ENCODE measurements around the gene DMBX1.

Gene DMBX1

DNA sequence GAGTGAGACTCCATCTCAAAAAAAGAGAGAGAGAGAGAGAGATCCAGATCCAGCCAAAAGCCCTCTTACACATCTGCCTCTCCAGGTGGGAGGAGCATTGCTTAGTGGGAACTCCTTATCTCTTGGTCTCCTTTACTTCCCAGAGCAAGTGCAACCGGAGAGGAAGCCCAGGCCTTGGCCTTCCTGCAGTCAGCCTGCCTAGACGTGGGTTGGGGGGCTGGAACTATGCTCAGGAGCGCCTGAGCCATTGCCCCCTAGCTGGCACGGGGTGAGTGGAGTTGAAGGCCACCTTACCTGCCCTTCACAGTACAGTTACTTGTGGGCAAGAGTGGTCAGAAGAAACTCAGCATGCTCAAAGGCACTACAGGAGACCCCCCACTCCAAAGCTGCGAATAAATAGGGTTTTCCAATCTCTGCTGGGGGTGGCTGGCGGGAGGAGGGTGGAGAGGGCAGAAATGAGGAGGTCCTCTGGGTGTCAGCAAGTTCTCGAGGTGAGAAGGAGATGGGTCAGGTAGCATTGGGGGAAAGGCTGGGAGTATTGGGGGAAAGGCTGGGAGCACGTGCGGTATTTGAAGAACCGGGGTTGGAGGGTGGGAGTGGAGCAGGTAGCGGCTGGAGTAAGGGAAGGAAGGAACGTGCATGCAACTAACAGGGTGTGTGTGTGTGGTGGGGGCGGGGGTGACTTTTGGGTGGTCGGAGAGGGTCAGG, 4.7 kb upstream of the DMBX1 start:
- no peak for DNase-seq

DNA sequence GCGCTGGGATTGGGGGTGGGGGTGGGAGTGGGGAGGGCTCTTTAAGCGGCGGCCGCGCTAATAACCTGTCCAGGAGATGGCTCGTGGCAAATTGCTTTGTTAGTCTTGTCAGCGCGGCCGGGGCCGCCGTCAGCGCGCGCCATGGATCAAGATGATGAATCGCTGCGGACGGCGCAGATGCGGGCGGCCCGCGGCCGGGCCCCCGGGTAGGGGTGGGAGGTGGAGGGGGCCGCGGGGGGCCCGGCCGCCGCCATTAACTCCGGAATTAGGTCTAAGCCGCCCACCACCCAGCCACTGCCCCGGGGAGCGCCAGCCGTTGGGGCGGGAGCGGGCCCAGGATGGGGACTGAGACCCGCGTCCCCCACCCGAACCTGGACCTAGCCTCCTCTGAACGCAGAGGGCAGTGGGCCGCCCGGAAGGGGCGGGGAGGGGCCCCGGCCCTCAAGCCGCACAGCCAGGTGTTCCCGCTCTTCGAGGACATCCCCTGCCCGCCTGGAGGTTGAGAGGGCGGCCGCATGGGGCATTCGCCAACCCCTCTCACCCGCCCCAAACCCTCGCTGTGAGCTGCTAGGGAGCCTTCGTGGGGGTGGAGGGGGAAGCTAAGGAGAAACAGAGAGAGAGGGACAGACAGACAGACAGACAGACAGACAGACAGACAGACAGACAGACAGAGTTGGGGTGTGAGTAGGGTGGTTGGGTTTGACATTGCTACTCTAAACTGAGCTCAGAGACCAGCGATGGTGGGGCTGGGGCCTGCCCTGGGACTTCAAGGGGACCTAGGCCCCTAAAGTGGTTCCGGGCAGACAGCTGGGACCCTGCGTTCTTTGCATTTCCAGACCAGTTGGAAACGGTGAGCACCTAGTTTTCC, 3.8 kb upstream of the DMBX1 start:
- no peak for DNase-seq

DNA sequence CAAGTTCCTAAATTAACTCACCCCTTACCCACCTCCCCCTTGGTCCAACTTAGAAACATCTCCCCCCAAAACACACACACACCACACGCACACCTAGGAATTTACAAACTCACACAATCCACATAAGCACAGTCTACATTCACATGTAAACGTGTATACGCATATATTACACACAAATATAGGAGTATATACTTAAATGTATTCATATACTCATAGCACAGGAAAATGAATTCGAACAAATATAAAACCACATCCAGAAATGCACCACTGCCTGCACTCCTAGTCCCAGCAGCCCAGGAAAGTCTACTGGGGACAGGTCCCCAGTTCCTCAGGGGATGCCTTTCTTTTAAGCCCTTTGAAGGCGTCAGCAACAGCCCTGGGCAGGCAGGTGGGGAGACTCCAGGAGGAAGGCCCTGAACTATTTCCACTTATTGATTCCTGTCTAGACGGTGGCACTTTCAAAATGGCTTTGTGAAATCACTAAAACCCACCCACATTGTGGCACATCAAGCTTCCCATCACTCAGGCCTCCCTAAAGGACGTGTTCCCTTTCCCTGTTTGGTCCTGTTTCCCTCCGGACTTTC, 3.1 kb upstream of the DMBX1 start:
- DNase-seq: no peak

DNA sequence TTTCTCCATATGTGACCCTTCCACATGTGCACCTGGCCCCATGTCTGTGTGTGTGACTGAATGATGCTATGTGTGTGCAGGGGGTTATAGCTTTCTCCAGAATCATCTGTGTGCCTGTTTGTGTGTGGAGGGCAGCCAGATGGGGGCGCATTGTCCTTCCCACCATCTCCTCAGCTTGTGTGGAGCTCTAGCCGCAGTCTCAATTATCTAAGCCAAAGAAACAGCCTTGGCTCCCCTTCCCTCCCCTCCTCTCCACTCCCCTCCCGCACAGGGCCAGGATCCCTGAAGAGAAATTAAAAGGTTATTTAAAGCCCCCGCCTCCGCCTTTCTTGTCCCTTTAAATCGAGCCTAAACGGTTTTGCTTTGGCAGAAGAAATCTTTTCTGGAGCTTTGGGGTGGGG, 1.8 kb upstream of the DMBX1 start:
- no peak for DNase-seq

DNA sequence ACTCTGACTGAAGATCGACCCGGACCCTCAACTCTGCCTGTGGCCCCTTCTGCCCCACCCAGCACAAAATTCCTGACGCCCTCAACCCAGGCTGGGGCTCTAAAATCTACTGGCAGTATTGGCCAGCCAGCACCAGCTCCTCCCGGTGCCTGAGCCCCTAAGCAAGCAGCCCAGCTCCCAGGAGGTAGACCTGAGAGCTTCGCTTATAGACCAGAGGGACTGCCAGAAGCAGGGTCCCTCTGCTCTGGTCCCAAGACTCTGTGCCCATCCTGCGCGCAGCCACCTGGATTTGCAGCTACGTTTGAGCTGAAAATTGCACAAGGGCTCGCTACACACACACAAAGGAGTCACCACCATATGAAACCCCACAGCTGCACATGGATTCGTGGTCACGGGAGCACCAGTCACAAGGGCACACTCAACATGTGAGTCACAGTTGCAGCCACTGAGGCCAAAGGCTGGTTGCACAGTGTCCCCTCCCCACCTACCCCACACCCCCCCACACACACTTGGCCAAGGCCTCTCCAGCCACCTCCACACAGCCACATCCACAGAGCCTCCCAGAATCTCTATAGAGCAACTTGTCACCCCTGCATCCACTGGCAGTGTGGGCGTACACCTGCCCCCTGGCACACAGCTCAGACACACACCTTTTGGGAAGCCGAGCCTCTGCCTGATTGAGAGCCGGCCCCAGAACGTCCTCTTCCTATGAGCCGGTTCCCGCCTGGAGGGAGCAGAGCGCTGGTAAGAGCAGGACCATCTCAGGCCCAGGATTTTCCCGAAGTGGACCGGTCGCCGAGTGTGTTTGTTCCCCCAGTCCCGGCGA, 1.1 kb upstream of the DMBX1 start:
- DNase-seq: no peak

- no peak for DNase-seq
Measured at GRCh38 chr1:46489169-46489637, 433 bp upstream of the DMBX1 start.

DNA sequence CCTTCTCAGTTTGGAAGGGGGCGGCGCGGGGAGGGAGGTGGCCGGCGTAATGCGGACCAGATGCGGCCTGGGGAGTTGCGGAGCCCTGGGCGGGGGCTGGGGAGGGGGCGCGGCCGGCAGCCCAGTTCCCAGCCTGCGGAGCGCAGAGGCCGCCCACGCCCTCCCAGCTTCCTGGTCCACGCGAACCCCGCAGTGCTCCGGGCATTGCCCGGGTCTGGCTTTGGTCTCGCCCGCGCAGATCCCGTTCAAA, 695 bp downstream of the DMBX1 start:
- no peak for DNase-seq

GRCh38 chr1:46490656-46491442, 1.2 kb downstream of the DMBX1 start:
- no peak for DNase-seq

GRCh38 chr1:46491443-46492268, 2.0 kb downstream of the DMBX1 start:
- no peak for DNase-seq

DNA sequence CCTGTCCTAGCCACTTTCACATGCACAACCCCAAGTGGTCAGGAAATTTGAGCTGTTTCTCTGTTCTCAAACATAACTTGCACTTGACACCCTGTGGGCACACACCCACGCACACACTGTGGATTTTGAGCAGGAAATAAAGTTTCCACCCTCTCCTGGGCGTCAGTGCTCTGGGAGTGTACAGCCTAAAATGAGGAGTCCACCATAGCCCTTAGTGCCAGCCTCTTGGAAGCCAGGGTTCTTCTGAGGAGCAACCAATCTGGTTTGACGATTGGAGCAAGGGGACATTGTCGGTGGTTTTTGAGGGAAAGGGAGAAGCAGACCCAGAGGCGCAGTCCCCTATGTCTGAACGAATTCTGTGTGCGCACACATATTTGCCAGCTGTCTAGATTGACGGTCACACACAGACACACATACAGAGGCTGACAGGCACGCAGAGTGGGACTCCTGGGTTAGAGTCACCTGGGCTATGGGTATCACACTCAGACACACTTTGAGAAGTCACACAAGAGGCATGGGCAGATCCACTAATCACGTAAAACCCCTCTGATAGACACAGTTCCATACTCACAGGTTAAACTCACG, 2.7 kb downstream of the DMBX1 start:
- no peak for DNase-seq

DNA sequence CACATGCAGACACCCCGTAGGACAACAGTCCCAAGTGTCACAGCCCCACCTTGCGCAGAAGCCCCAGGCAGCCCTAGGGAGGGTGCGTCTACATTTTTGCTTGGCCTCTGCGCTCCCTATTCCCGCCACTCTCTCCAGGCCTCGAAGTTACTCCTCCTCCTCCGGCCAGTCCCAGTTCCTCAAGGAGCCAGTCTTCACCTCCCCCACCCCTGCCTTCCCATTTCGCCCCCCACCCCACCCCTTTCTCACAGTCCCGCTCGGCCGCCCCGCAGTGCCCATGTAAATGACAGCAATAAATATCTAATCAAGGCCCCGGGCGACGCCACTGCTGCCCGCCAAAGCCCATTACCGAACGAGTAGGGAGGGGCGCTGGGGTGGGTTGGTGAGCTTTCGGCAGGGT, 3.2 kb downstream of the DMBX1 start:
- no peak for DNase-seq

GRCh38 chr1:46493316-46494032, 3.8 kb downstream of the DMBX1 start:
- no peak for DNase-seq

DNA sequence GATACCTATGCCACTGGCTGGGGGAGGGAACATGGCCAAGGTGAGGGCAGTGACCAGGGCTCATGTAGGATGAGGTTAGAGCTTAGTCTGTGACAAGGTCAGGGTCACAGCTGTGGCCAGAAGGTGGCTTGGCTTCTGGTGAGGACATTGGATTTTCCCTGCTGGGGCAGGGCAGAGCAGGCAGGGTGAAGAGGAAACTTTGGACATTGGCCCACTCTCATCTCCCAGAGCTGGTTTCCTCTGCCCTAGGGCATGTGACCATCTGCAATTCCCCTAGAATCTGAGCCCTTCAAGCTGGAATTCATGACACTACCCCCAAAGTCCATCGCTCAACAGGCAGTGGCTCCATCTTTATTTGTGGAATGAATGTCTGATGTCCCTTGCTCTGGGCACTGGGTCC, 5.3 kb downstream of the DMBX1 start:
- no peak for DNase-seq

- DNase-seq: no peak
Measured at GRCh38 chr1:46495778-46496177, 6.1 kb downstream of the DMBX1 start.

DNA sequence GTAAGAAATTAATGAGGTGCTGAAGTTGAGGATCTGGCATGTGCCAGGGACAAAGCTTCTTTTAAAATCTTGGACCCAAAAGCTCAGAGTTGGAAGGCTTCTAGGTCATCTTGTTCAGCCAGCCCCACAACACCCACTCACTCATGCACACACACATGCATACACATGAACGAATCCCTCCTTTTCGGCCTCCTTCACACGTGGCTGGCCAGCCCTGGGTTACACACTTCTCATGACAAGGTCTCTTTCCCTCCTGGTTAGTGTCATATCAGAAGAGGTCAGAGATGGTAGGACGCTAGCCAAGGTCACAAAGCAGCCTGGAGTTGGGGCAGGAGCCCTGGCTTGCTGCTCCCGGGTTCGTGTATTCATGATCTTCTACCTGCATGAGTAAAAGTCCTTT, 6.9 kb downstream of the DMBX1 start:
- DNase-seq: no peak

DNA sequence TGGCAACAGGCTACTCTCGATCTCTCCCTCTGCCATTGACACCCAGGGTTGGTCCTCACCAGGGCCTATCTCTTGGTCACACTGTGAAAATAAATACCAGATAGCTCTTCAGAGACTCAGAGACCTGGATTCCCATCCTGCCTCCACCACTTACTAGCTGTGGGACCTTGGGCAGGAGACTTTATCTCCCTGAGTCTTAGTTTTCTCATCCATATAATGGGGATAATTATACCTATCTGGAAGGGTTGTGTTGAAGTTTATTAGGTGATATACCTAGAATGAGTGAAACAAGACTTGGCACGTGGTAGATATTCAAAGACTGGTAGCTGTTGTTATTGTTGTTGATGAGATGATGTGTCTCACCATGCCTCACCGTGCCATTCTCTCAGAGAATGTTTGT, 7.4 kb downstream of the DMBX1 start:
- no peak for DNase-seq

- no peak for DNase-seq
Measured at GRCh38 chr1:46497665-46498064, 8.0 kb downstream of the DMBX1 start.

GRCh38 chr1:46501528-46501927, 11.9 kb downstream of the DMBX1 start:
- DNase-seq: no peak

DNA sequence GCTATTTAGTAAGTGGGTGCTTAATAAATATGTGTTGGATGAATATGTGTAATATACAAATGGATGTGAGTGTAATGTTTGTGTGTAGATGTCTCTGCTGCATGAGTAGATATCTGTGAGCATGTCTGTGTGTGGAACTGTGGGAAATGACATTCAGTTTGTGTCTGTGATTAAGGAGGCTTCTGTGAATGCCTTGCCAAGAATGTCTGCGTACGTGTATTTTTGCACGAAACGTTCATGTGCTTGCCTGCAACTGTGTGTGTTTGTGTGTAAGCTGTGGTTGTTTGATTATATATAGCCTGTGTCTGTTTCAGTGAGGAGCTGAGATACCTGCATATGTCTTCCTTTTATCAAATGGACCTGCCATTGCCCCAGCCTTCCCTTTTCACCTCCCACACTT, 13.8 kb downstream of the DMBX1 start:
- DNase-seq: no peak

DNA sequence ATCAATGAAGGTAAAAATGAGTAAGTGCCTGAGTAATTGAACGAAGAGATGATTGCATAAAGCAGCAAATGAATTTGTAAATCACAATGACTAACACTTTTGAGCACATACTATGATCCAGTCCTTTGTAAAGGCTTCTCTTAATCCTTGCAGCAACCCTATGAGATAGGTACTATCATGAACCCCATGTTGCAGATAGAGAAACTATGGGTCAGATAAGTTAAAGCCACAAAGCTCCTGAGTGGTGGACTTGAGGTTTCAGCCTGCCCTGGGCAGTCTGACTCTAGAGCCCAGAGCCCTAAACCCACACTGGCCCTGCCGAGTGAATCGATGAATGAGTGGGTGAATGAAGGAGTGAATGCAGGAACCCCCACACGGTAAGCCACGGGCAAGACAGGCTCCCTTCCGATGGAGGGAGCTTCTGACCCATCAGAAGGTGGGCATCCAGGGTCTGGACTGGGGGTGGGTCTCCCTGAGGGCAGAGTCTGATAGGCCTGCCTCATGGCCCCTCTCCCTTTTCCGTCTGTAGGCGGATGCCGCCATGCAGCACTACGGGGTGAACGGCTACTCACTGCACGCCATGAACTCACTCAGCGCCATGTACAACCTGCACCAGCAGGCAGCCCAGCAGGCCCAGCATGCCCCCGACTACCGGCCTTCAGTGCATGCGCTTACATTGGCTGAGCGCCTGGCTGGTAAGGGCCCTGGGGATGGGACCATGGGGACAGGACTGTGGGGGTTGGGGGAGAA, 17.0 kb downstream of the DMBX1 start:
- DNase-seq: no peak
